Limb (tissue), 2 donors: Measurements from ENCODE around the gene GPX3.

Experiments
- DNase-seq, 2 donors: peaks; one replicate each; pipeline ENCODE4 v3.0.0-alpha.2; 2016; ENCODE audit errors: extremely low spot score in 2 of 2

GPX3 gene

DNA sequence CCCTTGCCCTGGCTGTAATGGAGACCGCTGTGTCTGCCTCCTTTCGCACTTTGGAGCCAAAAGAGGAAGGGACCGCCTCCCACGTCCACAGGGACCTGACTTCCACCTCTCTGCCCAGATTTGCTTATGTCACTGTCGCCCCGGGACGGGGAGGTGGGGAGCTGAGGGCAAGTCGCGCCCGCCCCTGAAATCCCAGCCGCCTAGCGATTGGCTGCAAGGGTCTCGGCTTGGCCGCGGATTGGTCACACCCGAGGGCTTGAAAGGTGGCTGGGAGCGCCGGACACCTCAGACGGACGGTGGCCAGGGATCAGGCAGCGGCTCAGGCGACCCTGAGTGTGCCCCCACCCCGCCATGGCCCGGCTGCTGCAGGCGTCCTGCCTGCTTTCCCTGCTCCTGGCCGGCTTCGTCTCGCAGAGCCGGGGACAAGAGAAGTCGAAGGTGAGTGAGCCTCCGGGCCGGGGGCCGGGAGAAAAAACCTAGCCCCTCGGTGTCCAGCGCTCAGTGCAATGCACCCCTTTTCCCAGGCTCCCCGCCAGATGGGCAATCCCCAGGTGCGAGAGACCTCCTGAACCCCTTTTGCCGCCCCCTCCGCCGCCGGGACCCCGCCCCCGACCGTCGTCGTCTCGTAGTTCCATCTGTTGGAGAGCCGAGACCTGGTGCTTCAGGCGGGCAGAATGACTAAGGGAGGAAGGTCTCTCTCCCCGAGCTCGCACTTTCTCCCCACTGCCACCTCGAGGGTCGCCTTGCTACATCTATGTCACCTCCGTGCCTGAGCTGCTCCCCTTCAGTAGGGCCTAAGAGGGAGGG lies at the start of gene GPX3:
TSS of gene GPX3 (plus strand) at position 288 of the 807 bp plus-strand sequence. CDS start at position 352, 64 bp downstream.
- DNase-seq, result peak; percentile 44 to 81

DNA sequence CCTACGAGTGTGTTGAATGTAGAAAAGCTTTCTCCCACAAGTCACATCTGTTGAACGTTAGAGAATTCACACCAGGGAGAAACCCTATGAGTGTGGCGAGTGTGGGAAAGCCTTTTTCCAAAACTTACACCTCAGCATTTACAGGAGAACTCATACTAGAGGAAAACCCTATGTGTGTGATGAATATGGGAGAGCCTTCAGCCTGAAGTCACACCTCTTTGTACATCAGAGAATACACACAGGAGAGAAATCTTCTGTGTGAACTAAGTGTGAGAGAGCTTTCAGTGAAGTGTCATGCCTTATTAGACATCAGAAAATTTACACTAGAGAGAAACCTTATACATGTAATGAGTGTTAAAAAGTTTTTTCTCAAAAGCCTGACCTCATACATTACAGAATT lies 41.8 kb upstream of the GPX3 start:
- no peak for DNase-seq

GRCh38 chr5:150987746-150988145 lies 32.6 kb upstream of the GPX3 start:
- DNase-seq, result no peak

- no peak for DNase-seq
Measured at GRCh38 chr5:150989695-150990094, 30.7 kb upstream of the GPX3 start.

- no peak for DNase-seq
Measured at GRCh38 chr5:150992705-150993104, 27.7 kb upstream of the GPX3 start.

- DNase-seq, result no peak
Measured at GRCh38 chr5:150993422-150993821, 27.0 kb upstream of the GPX3 start.

DNA sequence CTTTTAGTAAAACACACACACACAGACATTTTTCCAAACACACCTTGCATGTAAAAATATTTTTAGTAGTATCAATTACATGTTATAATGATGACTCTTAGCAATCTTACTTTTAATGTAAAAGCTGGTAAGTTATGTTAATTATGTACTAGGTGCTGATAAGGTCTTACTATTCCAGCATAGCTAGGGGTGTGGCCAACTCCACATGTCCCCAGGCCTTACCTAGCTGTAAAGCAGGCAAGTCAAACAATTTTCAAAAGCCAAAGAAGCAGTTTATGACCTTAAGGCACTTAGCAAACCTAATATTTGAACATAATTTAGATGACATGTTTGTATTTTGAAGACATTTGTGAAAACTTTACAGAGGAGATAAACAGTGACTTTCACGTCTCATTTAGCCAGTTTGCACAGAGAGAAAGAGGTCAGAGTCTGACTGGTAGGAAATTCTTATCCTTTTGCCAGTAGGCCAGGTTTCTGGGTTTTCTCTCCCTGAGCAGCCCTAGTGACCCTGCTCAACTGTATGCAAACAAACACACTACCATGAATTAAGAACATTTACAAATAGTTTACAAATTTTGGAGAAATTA lies 26.5 kb upstream of the GPX3 start:
- DNase-seq, result no peak

DNA sequence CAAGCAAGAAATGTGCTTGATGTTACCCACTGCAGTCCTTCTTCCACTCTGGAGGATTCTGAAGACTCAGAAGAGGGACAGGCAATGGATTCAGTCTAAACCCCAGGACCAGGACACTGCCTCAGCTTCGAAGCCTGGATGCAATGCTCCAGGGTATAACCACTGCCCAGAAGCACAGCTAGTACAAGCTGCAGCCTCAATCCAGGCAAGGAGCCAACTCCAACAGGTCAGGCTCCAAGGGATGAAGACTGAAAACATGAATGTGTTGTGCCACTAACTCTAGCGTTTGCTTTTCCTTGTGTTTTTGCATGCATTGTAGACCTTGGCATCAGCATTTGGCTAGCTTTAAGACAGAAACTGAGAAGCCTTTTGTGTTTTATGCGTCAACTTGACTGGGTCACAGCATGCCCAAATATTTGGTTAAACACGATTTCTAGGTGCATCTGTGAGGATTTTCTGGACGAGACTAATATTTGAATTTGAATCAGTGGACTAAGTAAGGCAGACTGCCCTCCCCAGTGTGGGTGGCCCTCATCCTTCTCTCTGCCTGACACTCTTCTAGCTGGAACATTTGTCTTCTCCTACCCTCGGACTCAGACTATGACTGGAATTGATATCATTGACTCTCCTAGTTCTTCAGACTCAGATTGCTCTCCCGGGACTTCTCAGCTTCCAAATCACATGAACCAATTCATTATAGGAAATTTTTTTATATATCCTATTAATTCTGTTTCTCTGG lies 20.5 kb upstream of the GPX3 start:
- peak in 1 of 2 donors; percentile 40 for DNase-seq

DNA sequence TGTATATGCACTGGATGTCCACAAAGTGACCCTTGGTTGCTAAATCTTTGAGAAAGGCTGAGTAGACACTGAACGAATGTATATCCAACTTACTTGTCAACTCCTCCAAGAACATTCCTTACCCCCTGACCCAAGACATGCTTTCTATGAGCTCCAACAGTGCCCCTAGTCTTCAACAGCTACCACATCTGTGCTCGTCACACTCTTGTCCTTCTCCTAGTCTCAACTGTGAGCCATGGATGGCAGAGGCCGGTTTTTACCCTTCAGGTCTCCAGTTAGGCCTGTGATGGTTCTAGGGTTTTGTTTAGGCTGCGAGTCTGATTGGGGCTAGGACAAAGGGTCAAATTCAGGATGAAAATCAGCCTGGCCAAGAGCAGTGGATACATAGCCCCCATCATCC lies 19.0 kb upstream of the GPX3 start:
- DNase-seq, result no peak

- DNase-seq, result peak in 1 of 2 donors; percentile 54
Measured at GRCh38 chr5:151002250-151002649, 18.1 kb upstream of the GPX3 start.

GRCh38 chr5:151002681-151003502 lies 17.5 kb upstream of the GPX3 start:
- no peak for DNase-seq

DNA sequence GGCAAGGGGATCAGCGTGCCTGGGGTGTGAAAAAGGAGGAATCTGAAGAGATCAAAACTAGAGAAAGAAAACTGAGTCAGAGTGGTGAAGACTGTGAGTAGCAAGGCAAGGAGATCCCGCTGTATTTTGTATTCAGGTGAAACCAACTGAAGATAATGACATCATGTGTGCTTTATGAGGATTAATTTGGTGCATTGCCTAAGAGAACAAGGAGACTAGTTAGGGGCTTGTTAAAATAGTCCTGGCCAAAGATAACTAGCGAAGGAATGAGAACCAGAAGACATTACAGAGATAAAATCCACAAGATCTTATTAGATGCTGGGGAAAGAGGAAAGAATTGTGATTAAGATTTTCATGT lies 16.9 kb upstream of the GPX3 start:
- DNase-seq, result no peak

- DNase-seq, result no peak
Measured at GRCh38 chr5:151004499-151004898, 15.9 kb upstream of the GPX3 start.

DNA sequence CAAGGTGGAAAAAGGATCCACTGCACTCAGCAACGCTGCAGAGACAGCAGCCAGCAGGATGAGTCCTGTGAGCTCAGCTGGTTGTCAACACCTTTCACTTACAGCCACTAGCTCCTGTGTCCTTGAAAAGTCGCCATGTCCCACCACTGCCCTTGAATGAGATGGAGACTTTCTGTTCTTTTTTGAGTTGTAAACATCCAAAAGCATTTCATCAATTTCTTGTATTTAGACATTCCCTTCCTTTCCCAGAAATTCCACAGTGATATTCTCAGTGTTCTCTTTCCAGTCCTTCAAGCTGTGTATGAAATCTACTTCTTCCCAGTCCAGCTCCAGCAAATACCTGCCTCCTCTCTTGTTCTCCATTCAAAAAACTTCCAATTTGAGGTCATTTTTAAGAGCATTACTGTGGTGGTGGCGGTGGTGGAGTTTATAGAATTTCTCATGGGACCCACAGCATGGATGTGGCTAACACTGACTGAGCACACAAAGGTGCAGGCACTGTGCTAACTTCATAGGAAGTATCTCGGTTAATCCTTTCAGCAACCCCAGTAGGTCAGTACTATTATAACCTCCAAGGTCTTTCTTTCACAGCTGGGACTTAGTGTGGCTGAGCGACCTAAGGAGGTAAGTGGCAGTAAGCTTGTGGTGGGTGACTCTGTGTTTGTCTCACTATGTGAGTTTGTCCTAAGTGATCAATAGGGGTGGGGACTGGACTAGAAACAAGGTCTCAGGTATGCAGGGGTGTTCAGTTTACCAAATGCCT lies 15.0 kb upstream of the GPX3 start:
- DNase-seq, result peak in 1 of 2 donors; percentile 50

DNA sequence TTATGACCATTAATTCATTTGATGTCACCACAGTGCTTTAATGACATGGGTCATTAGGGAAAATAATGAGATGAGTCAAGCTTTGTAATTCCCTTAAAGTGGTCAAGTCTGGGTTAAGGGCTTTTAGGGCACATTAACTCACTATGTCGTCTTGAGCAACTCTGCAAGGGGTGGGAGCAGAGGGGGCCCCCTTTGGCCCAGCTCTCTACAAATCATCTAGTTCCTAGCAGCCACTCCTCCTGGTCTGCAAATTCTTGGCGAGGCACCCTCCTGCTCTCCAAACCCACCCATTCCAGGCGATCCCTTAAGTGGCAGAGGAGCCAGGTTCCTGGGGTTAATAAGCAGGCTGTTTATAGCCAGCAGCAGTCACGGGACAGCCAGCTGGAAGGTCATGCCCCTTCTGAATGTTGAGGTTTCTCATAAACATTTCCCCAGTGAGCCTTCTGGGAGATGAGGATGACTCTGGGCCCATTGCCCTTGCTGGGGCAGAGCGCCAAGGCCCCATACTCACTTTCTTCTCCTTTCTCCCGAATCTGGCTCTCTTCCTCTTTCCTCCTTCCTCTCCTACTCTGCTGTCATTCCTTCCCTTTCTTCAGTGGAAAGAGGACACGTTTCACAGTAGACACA lies 14.3 kb upstream of the GPX3 start:
- DNase-seq, result peak; percentile 53 to 69

GRCh38 chr5:151006704-151007334 lies 13.6 kb upstream of the GPX3 start:
- no peak for DNase-seq

DNA sequence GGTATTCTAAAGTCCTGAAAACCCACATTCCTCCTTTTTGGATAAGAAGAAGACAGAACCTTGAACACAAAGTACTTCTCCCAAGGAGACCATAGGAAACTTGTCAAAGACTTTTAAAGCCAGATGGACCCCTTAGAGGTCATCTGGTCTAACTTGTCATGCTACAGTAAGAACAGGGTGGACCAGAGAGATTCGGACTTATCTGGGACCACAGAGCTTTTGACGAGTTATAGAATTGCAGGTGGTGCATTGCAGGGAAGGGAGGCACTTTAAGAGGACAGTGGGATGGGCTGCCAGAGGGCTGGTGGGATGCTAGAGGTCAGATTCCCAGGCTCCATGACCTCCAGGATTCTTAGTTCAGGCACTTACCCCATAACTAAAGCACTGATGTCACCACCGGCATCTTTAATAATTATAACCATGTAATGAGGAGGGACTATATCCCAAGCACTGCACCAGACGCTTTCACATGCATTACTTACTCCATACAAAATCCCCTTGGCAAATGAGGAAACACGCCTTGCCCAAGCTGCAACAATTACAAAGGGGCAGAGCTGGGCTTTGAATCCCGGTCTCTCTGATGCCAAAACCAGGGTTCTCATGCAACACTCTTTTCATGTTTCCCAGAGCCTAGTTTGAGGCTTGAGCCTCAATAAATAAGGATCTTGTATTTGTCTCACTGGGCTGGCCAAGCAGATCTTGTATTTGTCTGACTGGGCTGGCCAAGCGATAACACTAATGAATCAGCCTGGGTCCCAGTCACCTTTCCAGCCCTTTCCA lies 12.8 kb upstream of the GPX3 start:
- no peak for DNase-seq

GRCh38 chr5:151008210-151008491 lies 12.2 kb upstream of the GPX3 start:
- no peak for DNase-seq

DNA sequence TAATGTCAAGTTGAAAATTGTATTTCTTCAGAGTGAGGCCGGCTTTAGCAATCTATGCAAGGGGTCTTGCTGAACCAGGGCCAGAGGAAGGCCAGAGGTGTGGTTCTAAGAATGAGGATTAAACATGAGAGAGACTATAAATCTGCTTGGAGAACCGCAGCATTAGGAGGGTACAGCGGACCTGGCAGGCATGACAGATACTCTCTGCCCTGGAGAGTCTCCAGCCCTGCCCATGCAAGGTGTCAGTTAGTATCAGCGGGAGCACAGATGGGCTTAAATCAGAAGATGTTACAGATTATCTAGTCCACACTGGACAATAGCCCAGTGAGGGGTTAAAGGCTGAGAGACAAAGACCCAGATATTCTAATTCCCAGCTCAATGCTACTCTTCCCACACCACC lies 11.5 kb upstream of the GPX3 start:
- DNase-seq, result no peak
